SH-SY5Y (cell line): Measurements from ENCODE around the gene STX7.

Source experiments
- GATA2 ChIP-seq: IDR thresholded peaks from 2 replicates; pipeline ENCODE4 v1.6.1; 2011; ENCODE audit warnings: mild to moderate bottlenecking, low read depth, low read length
- GATA3 ChIP-seq: IDR thresholded peaks from 2 replicates; pipeline ENCODE4 v1.6.1; 2011; ENCODE audit warnings: low read depth, mild to moderate bottlenecking, low read length, moderate library complexity

STX7 gene

GRCh38 chr6:132418235-132418965 is 94.5 kb downstream of the STX7 start:
- no peak for TF ChIP-seq GATA2
- no peak for TF ChIP-seq GATA3

- TF ChIP-seq GATA3 (no peak), GATA2 (no peak)
These were observed 98.2 kb downstream of the STX7 start for GRCh38 chr6:132414761-132415160.

DNA sequence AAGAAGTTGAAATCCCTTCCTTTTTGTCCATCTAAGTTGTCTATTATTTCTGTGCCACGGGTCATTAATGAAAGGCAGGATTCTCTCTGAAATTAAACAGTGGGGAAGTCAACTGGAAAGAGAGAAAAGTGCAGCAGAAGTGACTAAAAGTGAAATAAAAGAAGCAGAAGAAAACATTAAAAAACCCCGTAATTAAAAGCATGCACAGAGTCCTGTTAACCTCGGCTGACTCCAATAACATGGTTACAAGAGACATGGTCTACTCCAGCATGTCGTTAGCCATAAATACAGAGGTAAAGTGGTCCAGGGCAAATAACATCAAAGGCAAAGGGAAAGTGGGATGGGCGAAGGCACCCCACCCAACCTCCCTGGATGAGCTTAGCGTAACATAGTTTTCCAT is 98.6 kb downstream of the STX7 start:
- TF ChIP-seq GATA2 (no peak), GATA3 (no peak)

GRCh38 chr6:132413499-132413802 is 99.5 kb downstream of the STX7 start:
- TF ChIP-seq GATA3 (no peak), GATA2 (no peak)

GRCh38 chr6:132412656-132413498 is 100.0 kb downstream of the STX7 start:
- TF ChIP-seq GATA2 (no peak), GATA3 (no peak)

- no peak for TF ChIP-seq GATA2
- TF ChIP-seq GATA3, result no peak
These were observed 101.6 kb downstream of the STX7 start for GRCh38 chr6:132411296-132411695.

DNA sequence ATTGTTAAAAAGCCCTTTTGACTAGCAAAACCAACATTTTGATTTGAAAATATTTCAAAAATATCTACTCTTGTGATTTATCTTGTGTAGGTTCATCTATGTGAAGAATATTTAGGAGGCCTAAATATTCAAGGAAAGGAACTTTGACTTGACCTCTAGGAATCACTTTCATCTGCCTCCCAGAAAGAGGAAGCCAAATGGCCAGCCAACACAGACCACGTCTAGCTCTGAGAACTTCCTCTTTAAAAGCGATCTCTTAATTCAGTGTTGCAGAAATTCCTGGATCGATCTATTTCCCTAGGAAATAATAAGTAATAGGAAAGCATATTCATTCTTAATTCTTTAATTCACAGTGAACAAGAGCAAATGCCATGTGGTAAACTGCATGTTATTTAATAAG is 102.1 kb downstream of the STX7 start:
- TF ChIP-seq GATA2 (no peak), GATA3 (no peak)

DNA sequence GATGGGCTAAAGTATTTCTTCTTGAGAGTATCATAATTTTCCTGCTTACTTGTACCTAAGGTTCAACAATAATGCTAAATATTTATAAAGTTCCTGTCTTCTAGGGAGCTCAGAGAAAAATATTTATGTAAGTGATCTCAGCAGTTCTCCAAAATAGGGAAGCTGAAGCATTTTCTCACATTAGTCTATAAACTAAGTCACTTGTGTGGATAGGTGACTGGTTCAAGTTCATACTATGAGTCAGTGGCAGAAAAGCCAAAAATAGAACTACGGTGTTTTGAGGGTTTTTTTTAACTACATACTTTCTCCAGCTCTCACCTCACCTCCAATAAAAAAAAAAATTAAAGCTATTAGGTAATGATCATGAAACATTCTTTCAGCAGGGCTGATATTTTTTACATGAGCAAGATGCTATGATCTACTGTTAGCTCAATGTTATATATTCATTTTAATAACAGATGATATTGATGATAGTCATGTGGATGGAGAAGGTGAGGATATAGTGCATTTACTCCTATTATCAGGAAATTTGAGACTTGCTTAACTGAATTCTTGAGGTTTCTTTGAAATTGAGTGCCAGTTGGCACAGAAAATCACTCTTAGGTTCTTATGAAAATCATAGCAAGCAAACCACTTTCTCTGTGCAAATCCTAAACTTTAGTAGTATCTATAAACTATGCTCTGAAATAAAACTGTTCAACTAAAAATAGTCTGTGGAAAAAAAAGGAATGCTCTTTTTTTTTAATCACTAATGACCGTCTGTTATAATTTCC is 107.6 kb downstream of the STX7 start:
- TF ChIP-seq GATA2, result no peak
- no peak for TF ChIP-seq GATA3

DNA sequence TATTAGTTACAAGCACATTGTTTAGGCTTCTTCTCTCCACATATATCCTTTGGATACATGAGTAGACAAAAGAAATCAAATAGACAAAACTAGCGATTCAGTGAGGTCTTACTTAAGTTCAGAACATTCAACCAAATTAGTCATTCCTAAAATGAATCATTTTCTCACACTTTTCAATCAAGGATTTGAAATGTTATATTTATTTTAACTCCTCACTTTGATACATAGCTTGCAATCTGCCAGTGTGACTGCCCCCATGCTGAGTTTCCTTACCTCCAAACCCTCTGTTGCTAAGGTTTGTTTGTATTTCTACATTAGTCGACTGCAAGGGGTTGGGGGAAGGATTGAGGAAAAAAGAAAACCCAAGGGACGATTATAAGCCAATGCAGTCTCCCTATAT is 108.2 kb downstream of the STX7 start:
- no peak for TF ChIP-seq GATA3
- TF ChIP-seq GATA2, result no peak

DNA sequence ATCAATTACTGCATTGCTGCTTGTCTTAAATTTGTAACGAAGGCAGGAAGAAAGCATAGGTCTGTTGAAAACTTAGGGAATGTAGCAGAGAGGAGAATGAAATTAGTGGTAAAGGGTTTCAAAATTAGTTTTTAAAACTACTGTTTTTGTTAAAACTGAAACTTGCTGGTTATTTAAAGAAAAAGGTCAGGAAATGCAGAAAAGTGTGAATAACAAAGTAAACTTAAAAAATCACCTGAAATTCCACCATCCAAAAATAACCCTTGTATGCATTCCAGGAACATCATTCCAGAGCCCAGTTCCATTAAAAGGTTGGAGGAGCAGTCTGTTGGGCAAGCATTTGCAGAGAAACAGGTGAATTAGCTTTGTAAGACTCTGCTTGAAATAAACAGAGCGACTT is 108.6 kb downstream of the STX7 start:
- TF ChIP-seq GATA2, result no peak
- no peak for TF ChIP-seq GATA3

- TF ChIP-seq GATA2, result no peak
- TF ChIP-seq GATA3, result no peak
These were observed 111.2 kb downstream of the STX7 start for GRCh38 chr6:132401618-132402285.

DNA sequence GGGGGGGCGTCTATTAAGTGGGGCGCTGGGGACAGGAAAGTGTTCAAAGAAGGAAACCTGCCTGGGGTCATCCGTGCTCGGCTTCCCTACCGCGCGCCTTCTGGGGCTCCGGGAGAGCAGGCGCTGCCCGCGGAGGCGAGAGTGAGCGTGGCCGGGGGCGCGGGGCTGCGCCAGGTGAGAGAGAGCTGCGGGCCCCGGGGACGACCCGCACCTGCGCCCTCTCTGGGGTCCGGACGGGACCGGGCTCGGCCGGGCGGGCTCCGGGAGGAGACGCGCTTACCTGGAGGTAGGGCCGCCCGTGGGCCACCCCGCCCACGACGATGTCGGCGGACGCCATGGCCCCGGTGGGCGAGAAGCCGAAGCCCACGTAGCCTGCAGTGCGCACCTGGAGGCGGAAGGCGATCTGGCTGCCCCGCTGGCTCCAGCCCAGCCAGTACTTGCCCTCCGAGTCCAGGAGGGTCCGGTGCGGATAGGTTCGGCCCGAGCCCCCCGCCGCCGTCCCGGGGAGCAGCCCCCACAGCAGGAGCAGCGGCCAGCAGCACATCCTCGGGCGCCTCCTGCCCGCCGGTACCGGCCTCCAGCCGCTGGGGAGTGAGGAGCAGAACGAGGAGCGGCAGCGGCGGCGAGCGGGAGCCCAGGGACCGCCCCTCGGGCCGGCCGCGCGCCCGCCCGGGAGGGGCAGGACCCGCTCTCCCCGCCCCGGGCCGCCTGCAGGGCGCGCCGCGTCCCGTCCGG is 111.9 kb downstream of the STX7 start, which contains the start of gene MOXD1:
Gene MOXD1, minus strand, starts transcription at position 593 of the 735 bp plus-strand sequence. Its CDS starts 49 bp downstream, at position 544.
- TF ChIP-seq GATA3 (no peak), GATA2 (no peak)

GRCh38 chr6:132400555-132400882 is 112.4 kb downstream of the STX7 start:
- no peak for TF ChIP-seq GATA2
- TF ChIP-seq GATA3, result no peak
